SK-N-DZ (cell line): ENCODE results near the gene GATD1. TPM values are rescaled to one million over a fixed set of nuclear protein-coding genes. Genes with fewer than 3 reads are reported as not detected.

ENCODE experiments used
- DNase-seq: peaks from one replicate; pipeline ENCODE4 v3.0.0-alpha.2; 2015; ENCODE audit warnings: low spot score
- polyA plus RNA-seq, 2 experiments: library from polyadenylated mRNA; depleted of rRNA; stranded (reverse); fragments of >200 nt; gene quantifications; 2 replicates each; pipeline ENCODE4 v1.2.3, GENCODE V29; 2014

GATD1 gene
- 65.0 and 92.3 TPM in 2 replicates for polyA plus RNA-seq (2014; cell fraction: cytosol; rRNA removed)
- polyA plus RNA-seq (2014; cell fraction: nucleus; rRNA removed), result 207 and 247 TPM in 2 replicates

DNA sequence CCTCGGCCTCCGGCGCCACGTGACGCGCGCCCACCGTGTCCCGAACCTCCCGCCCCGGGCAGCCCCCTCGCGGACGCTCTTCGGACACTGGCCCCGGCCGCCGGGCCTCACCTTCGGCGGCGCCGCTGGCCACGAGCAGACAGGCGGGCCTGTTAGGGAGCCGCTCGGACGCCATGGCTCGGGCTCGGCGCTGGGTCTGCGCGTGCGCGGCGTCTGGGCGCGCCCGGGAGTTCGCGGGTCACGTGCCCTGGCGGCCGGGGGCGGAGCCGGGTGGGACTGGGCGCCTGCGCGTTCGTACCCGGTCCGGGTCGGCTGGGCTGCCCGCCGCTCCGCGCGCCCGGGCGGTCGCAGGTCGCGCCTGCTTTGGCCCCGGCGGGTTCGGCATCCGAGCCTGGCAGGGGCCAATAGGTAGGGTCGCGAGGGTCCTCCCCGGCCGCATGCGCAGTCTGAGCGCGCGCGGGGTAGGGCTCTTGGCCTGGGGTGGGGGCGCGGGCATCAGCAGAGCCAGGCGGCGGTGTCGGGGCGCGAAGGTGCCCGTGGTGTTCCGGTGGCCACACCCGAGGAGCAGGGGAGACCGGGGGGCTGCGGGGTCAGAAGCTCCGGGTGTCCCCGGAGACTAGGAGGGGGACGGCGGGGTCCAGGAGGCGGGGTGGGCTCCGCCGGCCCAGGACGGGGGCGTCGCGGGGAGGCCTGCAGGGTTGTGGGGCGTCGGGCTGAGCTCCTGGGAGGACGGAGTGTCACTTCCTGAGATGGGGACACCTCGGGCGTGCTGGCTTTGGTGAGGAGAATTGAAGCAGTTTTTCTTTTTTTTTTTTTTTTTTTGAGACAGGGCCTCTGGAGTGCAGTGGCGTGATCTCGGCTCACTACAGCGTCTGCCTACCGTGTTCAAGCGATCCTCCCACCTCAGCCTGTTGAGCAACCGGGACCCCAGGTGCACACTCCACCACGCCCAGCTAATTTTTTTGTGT, at the start of gene GATD1:
TSS of gene GATD1 (minus strand) at position 200 of the 968 bp plus-strand sequence. CDS start at position 175, 25 bp downstream.
- peak; percentile 86 for DNase-seq

DNA sequence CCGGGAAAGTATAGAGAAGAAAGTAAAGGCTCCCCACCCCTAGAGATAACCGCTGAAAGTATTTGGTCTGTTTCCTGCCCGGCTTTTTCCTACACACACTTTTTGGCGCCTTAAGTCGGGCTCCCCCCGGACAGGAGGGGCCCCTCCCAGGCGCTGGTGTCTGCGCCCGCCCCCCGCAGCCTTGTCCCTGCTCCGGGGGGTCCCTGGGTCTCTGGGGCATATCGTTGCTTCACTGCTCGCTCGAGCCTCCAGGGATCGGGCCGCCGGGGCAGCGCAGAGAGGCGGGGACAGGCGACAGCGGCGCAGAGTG, 49.5 kb upstream of the GATD1 start:
- DNase-seq, result no peak

DNA sequence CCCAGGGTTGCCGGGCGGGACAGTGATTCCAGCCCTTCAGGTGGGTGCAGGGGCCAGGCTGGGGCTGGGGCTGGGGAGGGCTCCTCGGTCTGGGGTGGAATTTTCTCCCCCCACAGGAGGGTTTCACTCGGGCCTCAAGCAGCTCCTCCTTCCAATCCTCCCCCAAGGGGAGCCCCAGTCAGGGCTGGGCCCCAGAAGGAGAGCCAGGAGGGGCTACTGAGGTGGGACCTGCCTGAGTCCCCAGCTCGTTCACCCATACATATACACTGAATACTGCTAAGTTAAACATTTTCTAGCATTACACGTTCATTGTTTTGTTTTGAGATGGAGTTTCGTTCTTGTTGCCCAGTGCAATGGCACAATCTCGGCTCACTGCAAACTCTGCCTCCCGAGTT, 48.9 kb upstream of the GATD1 start:
- no peak for DNase-seq

DNA sequence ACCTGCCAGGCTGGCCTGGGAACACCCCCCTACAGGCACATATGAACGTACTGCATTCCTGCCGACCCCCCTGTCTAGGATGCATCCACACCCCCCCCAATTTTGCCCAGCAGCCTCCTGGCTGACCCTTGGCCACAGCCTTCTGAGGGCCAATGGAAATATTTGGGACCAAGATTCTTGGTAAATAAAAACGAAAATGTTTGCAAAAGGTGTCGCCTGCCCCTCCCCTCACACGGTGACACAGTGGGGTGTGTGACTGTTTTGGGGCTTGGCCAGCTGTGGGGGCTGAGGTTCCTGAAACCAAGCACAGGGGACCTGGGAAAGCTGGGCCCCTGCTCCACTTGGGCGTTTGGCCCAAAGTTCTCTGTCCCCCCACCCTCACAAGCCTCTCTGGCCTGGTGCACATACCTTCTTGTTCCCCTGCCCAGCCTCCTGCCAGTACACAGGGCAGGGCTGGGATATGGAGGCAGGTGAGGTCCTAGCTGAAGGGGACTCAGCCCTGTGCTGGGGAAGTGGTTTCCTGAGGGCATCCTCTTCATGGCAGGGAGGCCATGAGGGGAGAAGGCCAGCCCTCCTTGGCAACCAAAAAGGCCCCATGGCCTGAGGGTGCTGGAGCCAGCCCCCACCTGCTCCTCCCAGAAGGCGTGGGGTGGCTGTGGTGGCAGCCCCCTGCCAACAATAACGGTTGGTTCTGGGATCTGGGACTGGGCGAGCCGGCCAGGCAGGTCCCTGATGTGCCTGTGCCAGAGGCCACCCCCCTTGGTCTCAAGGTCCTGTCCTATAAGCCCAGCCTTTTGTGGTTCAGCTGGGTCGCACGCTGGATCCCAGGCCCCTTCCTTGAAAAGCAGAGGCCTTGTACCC, 48.3 kb upstream of the GATD1 start:
- DNase-seq, result no peak

- no peak for DNase-seq
These were observed 47.7 kb upstream of the GATD1 start for GRCh38 chr11:824942-825341.

DNA sequence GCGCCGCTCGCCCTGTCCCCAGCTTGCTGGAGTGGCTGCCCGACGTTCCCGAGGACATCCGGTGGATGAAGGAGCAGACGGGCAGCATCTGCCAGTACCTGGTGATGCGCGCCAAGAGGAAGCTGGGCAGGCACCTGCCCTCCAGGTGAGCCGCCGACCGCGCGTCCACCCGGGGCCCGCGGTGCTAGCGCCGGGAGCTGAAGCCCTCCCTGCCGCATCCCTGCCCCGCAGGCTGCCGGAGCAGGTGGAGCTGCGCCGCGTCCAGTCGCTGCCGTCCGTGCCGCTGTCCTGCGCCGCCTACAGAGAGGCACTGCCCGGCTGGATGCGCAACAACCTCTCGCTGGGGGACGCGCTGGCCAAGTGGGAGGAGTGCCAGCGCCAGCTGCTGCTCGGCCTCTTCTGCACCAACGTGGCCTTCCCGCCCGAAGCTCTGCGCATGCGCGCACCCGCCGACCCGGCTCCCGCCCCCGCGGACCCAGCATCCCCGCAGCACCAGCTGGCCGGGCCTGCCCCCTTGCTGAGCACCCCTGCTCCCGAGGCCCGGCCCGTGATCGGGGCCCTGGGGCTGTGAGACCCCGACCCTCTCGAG, 47.1 kb upstream of the GATD1 start:
- DNase-seq, result no peak

DNA sequence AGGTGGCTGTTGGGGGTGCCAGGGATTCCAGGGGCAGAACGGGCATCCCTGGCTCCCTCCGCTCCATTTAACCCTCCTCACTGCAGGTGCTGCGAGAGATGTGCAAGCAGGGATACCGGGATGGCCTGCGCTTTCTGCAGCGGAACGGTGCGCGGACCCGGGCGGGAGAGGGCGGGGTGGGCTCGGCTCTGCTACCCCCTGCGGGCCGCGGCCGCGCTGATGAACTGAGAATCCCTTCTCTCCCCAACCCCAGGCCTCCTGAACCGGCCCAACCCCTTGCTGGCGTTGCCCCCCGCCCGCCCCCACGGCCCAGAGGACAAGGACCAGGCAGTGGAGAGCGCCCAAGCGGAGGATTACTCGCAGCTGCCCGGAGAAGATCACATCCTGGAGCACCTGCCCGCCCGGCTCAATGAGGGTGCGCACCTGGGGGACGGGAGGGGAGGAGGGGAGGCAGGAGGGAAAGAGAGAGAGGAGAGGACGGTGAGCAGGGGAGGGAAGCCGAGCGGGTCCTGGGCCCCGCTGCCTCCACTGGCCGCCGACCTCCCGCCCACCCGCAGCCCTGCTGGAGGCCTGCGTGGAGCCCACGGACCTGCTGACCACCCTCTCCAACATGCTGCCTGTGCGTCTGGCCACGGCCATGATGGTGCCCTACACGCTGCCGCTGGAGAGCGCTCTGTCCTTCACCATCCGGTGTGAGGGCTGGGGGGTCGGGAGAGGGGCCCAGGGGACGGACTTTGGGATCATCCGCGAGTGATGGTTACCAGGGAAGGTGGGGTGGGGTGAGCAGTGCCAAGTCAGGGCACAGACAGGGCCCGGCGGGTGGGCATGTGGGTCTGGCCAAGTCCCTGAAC, 46.4 kb upstream of the GATD1 start:
- DNase-seq, result no peak

DNA sequence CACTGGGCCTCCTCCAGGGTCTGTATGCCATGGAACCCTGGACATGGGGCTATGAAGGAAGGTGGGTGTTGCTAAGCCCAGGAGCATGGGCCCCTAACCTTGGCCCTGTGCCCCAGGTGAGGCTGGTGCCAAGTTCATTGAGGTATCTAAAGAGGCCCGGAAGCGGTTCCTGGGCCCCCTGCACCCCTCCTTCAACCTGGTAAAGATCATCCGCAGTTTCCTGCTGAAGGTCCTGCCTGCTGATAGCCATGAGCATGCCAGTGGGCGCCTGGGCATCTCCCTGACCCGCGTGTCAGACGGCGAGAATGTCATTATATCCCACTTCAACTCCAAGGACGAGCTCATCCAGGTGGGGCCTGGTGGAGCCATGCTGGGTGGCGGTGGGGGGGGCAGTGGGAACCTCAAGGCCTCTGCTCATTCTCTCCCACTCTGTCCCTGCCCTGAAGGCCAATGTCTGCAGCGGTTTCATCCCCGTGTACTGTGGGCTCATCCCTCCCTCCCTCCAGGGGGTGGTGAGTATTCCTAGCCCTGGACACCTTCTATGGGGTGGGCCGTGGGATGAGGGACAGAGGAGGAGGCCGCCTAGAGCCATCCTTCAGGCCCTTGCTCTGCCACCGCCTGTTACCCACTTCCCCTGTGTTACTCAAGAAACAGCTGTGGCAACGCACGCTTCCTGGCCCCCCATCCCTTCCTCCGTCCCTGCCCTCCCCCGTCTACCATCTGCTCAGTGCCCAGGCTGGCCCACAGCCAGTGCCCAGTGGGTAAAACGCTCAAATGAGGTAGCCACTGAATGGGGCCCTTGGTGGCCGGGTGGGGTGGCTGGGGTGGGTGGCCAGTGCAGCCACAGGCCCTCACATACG, 44.5 kb upstream of the GATD1 start:
- DNase-seq, result no peak

DNA sequence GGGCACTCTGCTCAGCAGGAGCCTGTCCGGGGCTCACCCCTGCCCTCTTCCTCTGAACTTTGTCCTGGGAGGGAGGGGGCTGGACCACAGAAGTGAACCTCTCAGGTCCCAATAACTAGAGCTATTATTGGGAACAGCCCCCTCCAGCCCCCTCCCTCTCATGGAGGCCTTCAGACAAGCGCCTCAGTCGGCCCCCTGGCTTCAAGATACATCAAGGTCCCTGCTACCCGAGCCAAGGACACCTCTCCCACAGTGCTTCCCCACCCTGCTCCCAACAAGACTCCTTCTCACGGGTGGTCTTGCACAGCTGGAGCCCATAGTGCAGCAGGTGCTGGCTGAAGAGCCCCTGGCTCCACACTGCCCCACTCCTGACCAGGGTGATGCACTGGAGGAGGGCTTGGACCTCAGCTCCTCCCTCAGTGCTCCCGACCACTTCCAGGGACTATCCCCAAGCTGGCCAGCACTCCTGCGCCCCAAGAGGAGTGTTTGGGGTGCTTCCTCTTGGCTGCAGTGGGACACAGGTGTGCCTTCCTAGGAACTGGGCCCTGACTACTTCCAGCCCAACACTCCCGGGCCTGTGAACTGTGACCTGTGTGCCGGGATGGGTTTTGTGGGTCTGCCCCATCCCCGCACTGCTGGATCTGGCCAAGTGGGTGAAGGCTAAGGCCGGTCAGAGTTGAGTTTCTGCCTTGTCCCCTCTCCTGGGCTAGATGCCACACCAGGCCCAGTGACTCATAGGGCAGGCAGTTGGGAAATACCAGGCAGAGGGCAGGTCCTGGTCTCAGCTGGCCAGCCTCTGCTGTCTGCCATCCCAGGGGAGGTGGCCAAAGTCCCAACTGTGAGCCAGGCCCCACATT, 43.6 kb upstream of the GATD1 start:
- no peak for DNase-seq

DNA sequence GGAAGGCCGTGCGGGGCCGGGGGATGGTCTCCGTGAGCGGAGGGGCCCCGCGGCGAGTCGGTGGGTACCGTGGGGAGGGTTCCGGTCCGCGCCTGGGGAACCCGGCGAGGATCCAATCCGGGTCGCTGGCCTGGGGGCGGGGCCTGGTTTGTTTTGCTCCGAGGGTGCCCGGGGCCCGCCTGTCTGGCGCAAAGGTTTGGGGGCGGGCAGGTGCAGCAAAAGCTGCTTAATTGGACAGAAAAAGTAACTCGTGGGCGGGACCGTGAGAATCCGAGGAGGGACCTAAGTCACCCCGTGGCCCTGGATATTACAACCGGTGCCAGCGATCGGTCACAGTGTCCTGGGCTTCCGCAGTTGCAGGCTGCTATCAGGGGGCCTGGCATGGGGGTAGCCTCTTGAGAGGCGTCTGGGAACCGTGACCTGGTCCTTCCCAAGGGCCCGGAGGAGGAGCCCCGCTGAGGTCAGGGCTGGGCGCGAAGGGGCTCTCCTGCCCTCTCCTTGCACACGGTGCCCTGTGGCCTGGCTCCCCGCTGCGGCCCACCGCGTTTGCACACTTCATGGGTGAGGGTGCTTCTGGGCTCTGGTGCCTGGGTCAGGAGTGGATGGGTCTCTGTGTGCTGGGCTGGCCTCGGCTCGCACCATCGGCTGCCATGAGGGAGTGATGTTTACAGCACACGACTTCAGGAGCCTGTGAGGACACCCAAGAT, 42.8 kb upstream of the GATD1 start:
- DNase-seq, result peak; percentile 84

DNA sequence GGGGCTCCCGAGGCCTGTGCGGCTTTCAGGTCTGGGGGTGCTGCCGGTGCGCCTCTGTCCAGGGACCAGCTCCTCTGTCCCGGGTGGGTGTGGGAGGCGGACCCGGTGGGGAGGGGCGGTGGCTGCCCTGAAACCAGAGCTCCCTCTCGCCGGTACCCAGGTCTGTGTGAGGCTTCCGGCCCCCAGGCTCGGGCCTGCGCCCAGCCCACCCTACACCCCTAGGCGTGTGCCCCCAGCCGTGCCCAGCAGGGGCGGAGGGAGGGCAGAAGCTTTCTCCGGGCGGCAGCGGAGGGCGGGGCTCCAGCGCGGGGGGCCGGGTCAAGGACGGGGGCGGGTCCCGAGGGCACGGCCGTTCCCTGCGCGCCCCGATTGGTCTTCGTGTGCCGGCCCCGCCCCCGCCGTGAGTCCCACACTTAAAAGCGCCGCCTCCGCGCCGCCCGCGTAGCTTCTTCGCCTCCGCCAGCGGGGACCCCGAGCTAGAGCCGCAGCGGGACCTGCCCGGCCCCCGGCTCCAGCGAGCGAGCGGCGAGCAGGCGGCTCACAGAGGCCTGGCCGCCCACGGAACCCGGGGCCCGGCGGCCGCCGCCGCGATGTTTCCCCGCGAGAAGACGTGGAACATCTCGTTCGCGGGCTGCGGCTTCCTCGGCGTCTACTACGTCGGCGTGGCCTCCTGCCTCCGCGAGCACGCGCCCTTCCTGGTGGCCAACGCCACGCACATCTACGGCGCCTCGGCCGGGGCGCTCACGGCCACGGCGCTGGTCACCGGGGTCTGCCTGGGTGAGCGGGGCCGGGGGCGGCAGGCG, 42.0 kb upstream of the GATD1 start:
- DNase-seq, result peak; percentile 84

GRCh38 chr11:818396-819128, 41.3 kb upstream of the GATD1 start, which contains the start of gene PNPLA2:
Gene PNPLA2, plus strand, starts transcription at chr11:818914. Its CDS starts 805 bp downstream, at chr11:819719.
- no peak for DNase-seq

DNA sequence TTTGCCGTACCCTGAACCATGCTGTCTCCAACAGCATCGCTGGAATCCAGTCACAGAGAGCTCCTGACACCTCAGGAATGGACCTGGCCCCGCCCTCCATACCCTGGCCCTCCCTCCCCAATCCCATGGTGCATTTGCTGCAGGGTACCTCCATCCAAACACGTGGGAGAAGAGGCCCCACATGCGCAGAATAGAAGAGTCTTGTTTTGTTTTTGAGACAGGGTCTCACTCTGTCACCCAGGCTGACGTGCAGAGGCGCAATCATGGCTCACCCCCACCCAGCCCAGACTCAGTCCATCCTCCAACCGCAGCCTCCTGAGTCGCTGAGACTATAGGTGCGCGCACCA, 39.1 kb upstream of the GATD1 start:
- DNase-seq, result no peak

- no peak for DNase-seq
These were observed 38.6 kb upstream of the GATD1 start for GRCh38 chr11:815675-816432.

- no peak for DNase-seq
These were observed 36.3 kb upstream of the GATD1 start for GRCh38 chr11:813456-814096.

GRCh38 chr11:813072-813455, 35.8 kb upstream of the GATD1 start:
- no peak for DNase-seq
